CD8-positive, alpha-beta memory T cell (primary cell): ENCODE measurements around the gene BMPR2. TPM values are rescaled to one million over a fixed set of nuclear protein-coding genes. Genes with fewer than 3 reads are reported as not detected.

ENCODE experiments used
- CTCF ChIA-PET: fragments of 350-600 bp; sonication (Branson Sonifier 250); formaldehyde crosslinking; loops from one replicate; lab custom pipeline; 2021; ENCODE audit warnings: antibody characterized with exemption; lab: Charles Lee
- POLR2A ChIA-PET: fragments of 350-600 bp; sonication (Branson Sonifier 250); formaldehyde crosslinking; loops from one replicate; lab custom pipeline; 2021; ENCODE audit warnings: antibody characterized with exemption; lab: Charles Lee
- DNase-seq, 5 donors: peaks; one replicate each; pipeline versions ENCODE4 v3.0.0 to v3.0.0-alpha.2; 2020 to 2022; ENCODE audit warnings: mixed read lengths in 1 of 5
- H3K27ac ChIP-seq: one replicate; pipeline ENCODE4 v1.7.0; 2013; ENCODE audit warnings: low read depth, mild to moderate bottlenecking, low read length, moderate library complexity
- H3K27me3 ChIP-seq: 2 replicates; pipeline ENCODE4 v1.7.0; 2013; ENCODE audit warnings: low read length, mild to moderate bottlenecking; ENCODE audit not compliant: insufficient read depth, poor library complexity, severe bottlenecking
- H3K36me3 ChIP-seq: 2 replicates; pipeline ENCODE4 v1.7.0; 2013; ENCODE audit warnings: mild to moderate bottlenecking, low read length, moderate library complexity; ENCODE audit not compliant: insufficient read depth
- H3K4me1 ChIP-seq: 2 replicates; pipeline ENCODE4 v1.7.0; 2013; ENCODE audit warnings: mild to moderate bottlenecking, low read length, moderate library complexity; ENCODE audit not compliant: insufficient read depth
- H3K4me3 ChIP-seq: 2 replicates; pipeline ENCODE4 v1.7.0; 2013; ENCODE audit warnings: mild to moderate bottlenecking, low read length
- H3K9me3 ChIP-seq: 2 replicates; pipeline ENCODE4 v1.7.0; 2013; ENCODE audit warnings: mild to moderate bottlenecking, low read length
- H3K27ac Mint-ChIP-seq, 8 donors: one replicate each; pipeline ENCODE4 v1.8.0; 2020 to 2021; ENCODE audit warnings: mixed read lengths in 8 of 8, mild to moderate bottlenecking in 6 of 8, inconsistent platforms in 3 of 8, moderate library complexity in 3 of 8
- H3K27me3 Mint-ChIP-seq, 2 donors: one replicate each; pipeline ENCODE4 v1.8.0; 2020 to 2021; ENCODE audit warnings: mixed read lengths in 2 of 2, mild to moderate bottlenecking in 1 of 2, moderate library complexity in 1 of 2
- H3K36me3 Mint-ChIP-seq, 3 donors: one replicate each; pipeline ENCODE4 v1.8.0; 2020 to 2021; ENCODE audit warnings: mixed read lengths in 3 of 3, inconsistent platforms in 1 of 3, mild to moderate bottlenecking in 1 of 3
- H3K4me1 Mint-ChIP-seq, 3 donors: one replicate each; pipeline ENCODE4 v1.8.0; 2020 to 2021; ENCODE audit warnings: mixed read lengths in 3 of 3, inconsistent platforms in 1 of 3, mild to moderate bottlenecking in 1 of 3
- H3K4me3 Mint-ChIP-seq, 7 donors: one replicate each; pipeline ENCODE4 v1.8.0; 2020 to 2021; ENCODE audit warnings: mixed read lengths in 7 of 7, mild to moderate bottlenecking in 6 of 7, moderate library complexity in 4 of 7, inconsistent platforms in 2 of 7
- H3K9me3 Mint-ChIP-seq, 5 donors: one replicate each; pipeline ENCODE4 v1.8.0; 2020 to 2022; ENCODE audit warnings: mixed read lengths in 5 of 5, mild to moderate bottlenecking in 3 of 5, moderate library complexity in 2 of 5, inconsistent platforms in 1 of 5
- polyA plus RNA-seq: library from polyadenylated mRNA; unstranded; fragments of 300-500 nt; fragmentation: Illumina TruSeq; gene quantifications from one replicate; pipeline ENCODE4 v1.2.3, GENCODE V29; 2021
- total RNA-seq, 2 experiments: library from RNA; stranded (reverse); gene quantifications; one replicate each; pipeline ENCODE4 v1.2.3, GENCODE V29; 2021

Gene BMPR2
- total and polyA plus RNA-seq, 3 experiments from 2014 or later, result 3.1 to 9.7 (median 9.7) TPM

- no peak overlapping the region for H3K4me3 Mint-ChIP-seq
- no peak overlapping the region for H3K27ac ChIP-seq
- H3K4me1 ChIP-seq, result no peaks in the 10 kb centered on the region
- H3K36me3 ChIP-seq, result no peaks in the 10 kb centered on the region
- H3K27me3 Mint-ChIP-seq, result no peaks in the 10 kb centered on the region
- H3K4me1 Mint-ChIP-seq, result peaks cover 15 to 29% (median 27%) of the 10 kb centered on the region in 3 donors
- no peak for DNase-seq
- no peaks in the 10 kb centered on the region for H3K9me3 ChIP-seq
- no peak overlapping the region for H3K4me3 ChIP-seq
- ChIA-PET POLR2A (no interaction called here), CTCF (no interaction called here)
- H3K9me3 Mint-ChIP-seq, result no peaks in the 10 kb centered on the region
- peak overlapping the region in 1 of 8 donors; percentile 74 for H3K27ac Mint-ChIP-seq
- peaks cover 0 to 6% (median 0%) of the 10 kb centered on the region in 3 donors for H3K36me3 Mint-ChIP-seq
- no peaks in the 10 kb centered on the region for H3K27me3 ChIP-seq
Observed at GRCh38 chr2:202387608-202388342, 11.6 kb downstream of the BMPR2 start.

GRCh38 chr2:202400941-202401340 is 24.8 kb downstream of the BMPR2 start:
- no peak for DNase-seq
- H3K36me3 ChIP-seq, result no peaks in the 10 kb centered on the region
- H3K27me3 ChIP-seq, result no peaks in the 10 kb centered on the region
- ChIA-PET POLR2A (no interaction called here), CTCF (no interaction called here)
- no peak overlapping the region for H3K27ac ChIP-seq
- no peak overlapping the region for H3K4me3 Mint-ChIP-seq
- H3K9me3 ChIP-seq, result no peaks in the 10 kb centered on the region
- no peaks in the 10 kb centered on the region for H3K9me3 Mint-ChIP-seq
- no peak overlapping the region for H3K4me3 ChIP-seq
- no peaks in the 10 kb centered on the region for H3K4me1 ChIP-seq
- peaks cover 0 to 1% (median 0%) of the 10 kb centered on the region in 3 donors for H3K36me3 Mint-ChIP-seq
- peaks cover 12 to 23% (median 21%) of the 10 kb centered on the region in 3 donors for H3K4me1 Mint-ChIP-seq
- no peaks in the 10 kb centered on the region for H3K27me3 Mint-ChIP-seq
- no peak overlapping the region for H3K27ac Mint-ChIP-seq

GRCh38 chr2:202405798-202406197 is 29.7 kb downstream of the BMPR2 start:
- no peaks in the 10 kb centered on the region for H3K4me1 ChIP-seq
- no peak overlapping the region for H3K4me3 ChIP-seq
- H3K9me3 Mint-ChIP-seq, result no peaks in the 10 kb centered on the region
- peaks cover 2 to 10% (median 6%) of the 10 kb centered on the region in 3 donors for H3K4me1 Mint-ChIP-seq
- CTCF ChIA-PET, result no interaction called here
- no peaks in the 10 kb centered on the region for H3K36me3 ChIP-seq
- no peak for DNase-seq
- no peaks in the 10 kb centered on the region for H3K27me3 Mint-ChIP-seq
- no peaks in the 10 kb centered on the region for H3K27me3 ChIP-seq
- H3K27ac ChIP-seq, result no peak overlapping the region
- H3K9me3 ChIP-seq, result no peaks in the 10 kb centered on the region
- H3K4me3 Mint-ChIP-seq, result no peak overlapping the region
- H3K27ac Mint-ChIP-seq, result peak overlapping the region in 1 of 8 donors; percentile 27
- POLR2A ChIA-PET, result no interaction called here
- peaks cover 0 to 1% (median 0%) of the 10 kb centered on the region in 3 donors for H3K36me3 Mint-ChIP-seq

GRCh38 chr2:202406445-202406978 is 30.4 kb downstream of the BMPR2 start:
- POLR2A ChIA-PET, result no interaction called here

GRCh38 chr2:202408546-202409140 is 32.5 kb downstream of the BMPR2 start:
- Mint-ChIP-seq H3K27me3 (no peaks in the 10 kb centered on the region), H3K4me1 (peaks cover 0 to 14% (median 4%) of the 10 kb centered on the region in 3 donors), H3K4me3 (no peak overlapping the region), H3K9me3 (no peaks in the 10 kb centered on the region), H3K27ac (no peak overlapping the region), H3K36me3 (peaks cover 0 to 3% (median 0%) of the 10 kb centered on the region in 3 donors)
- ChIA-PET CTCF (no interaction called here), POLR2A (no interaction called here)
- no peak for DNase-seq
- Histone ChIP-seq H3K4me1 (no peaks in the 10 kb centered on the region), H3K27me3 (no peaks in the 10 kb centered on the region), H3K9me3 (no peaks in the 10 kb centered on the region), H3K27ac (no peak overlapping the region), H3K4me3 (no peak overlapping the region), H3K36me3 (no peaks in the 10 kb centered on the region)

More at GRCh38 chr2:202406445-202406978, 30.4 kb downstream of the BMPR2 start:
- Histone ChIP-seq H3K27ac (no peak overlapping the region), H3K4me1 (no peaks in the 10 kb centered on the region), H3K9me3 (no peaks in the 10 kb centered on the region), H3K36me3 (no peaks in the 10 kb centered on the region), H3K4me3 (no peak overlapping the region), H3K27me3 (no peaks in the 10 kb centered on the region)
- Mint-ChIP-seq H3K27me3 (no peaks in the 10 kb centered on the region), H3K36me3 (peaks cover 0 to 1% (median 0%) of the 10 kb centered on the region in 3 donors), H3K4me3 (no peak overlapping the region), H3K9me3 (no peaks in the 10 kb centered on the region), H3K27ac (no peak overlapping the region), H3K4me1 (peaks cover 0 to 10% (median 1%) of the 10 kb centered on the region in 3 donors)
- DNase-seq, result no peak
- CTCF ChIA-PET, result no interaction called here

GRCh38 chr2:202410092-202410491 is 34.0 kb downstream of the BMPR2 start:
- Histone ChIP-seq H3K27ac (no peak overlapping the region), H3K4me3 (no peak overlapping the region), H3K36me3 (no peaks in the 10 kb centered on the region), H3K9me3 (no peaks in the 10 kb centered on the region), H3K4me1 (no peaks in the 10 kb centered on the region), H3K27me3 (no peaks in the 10 kb centered on the region)
- H3K27me3 Mint-ChIP-seq, result no peaks in the 10 kb centered on the region
- H3K4me3 Mint-ChIP-seq, result no peak overlapping the region
- POLR2A ChIA-PET, result no interaction called here
- DNase-seq, result no peak
- H3K27ac Mint-ChIP-seq, result no peak overlapping the region
- CTCF ChIA-PET, result no interaction called here
- no peaks in the 10 kb centered on the region for H3K9me3 Mint-ChIP-seq
- H3K4me1 Mint-ChIP-seq, result peaks cover 0 to 14% (median 4%) of the 10 kb centered on the region in 3 donors
- peaks cover 0 to 3% (median 0%) of the 10 kb centered on the region in 3 donors for H3K36me3 Mint-ChIP-seq

- DNase-seq, result no peak
- no peaks in the 10 kb centered on the region for H3K36me3 ChIP-seq
- H3K27me3 Mint-ChIP-seq, result no peaks in the 10 kb centered on the region
Observed at GRCh38 chr2:202411097-202411496, 35.0 kb downstream of the BMPR2 start.

GRCh38 chr2:202418027-202418426 is 41.9 kb downstream of the BMPR2 start:
- H3K4me3 ChIP-seq, result no peak overlapping the region
- no peaks in the 10 kb centered on the region for H3K36me3 ChIP-seq
- Mint-ChIP-seq H3K27me3 (no peaks in the 10 kb centered on the region), H3K36me3 (peaks cover 1 to 4% (median 3%) of the 10 kb centered on the region in 3 donors), H3K9me3 (no peaks in the 10 kb centered on the region), H3K4me1 (peaks cover 7 to 11% (median 9%) of the 10 kb centered on the region in 3 donors), H3K27ac (no peak overlapping the region), H3K4me3 (no peak overlapping the region)
- POLR2A ChIA-PET, result no interaction called here
- no peak for DNase-seq
- CTCF ChIA-PET, result no interaction called here
- H3K27ac ChIP-seq, result no peak overlapping the region
- no peaks in the 10 kb centered on the region for H3K27me3 ChIP-seq
- no peaks in the 10 kb centered on the region for H3K4me1 ChIP-seq
- no peaks in the 10 kb centered on the region for H3K9me3 ChIP-seq

More at GRCh38 chr2:202411097-202411496, 35.0 kb downstream of the BMPR2 start:
- no peak overlapping the region for H3K27ac Mint-ChIP-seq
- H3K9me3 Mint-ChIP-seq, result no peaks in the 10 kb centered on the region
- H3K4me1 Mint-ChIP-seq, result peaks cover 4 to 14% (median 6%) of the 10 kb centered on the region in 3 donors
- Histone ChIP-seq H3K4me1 (no peaks in the 10 kb centered on the region), H3K27ac (no peak overlapping the region), H3K4me3 (no peak overlapping the region), H3K9me3 (no peaks in the 10 kb centered on the region), H3K27me3 (no peaks in the 10 kb centered on the region)
- peaks cover 0 to 7% (median 0%) of the 10 kb centered on the region in 3 donors for H3K36me3 Mint-ChIP-seq
- ChIA-PET CTCF (no interaction called here), POLR2A (no interaction called here)
- H3K4me3 Mint-ChIP-seq, result no peak overlapping the region
